ENCODE measurements around the gene CEACAM6.
"Not testable (repeated sequence)": the region's sequence is repeated elsewhere in the genome, so short reads cannot be mapped to it uniquely, and the experiment has no call there.

The CEACAM6 gene

GRCh38 chr19:41755328-41755913 lies at the start of gene CEACAM6:
Gene CEACAM6 (plus strand): TSS chr19:41755530. CDS start chr19:41755639, 109 bp downstream.
- DNase-seq: no peak

DNA sequence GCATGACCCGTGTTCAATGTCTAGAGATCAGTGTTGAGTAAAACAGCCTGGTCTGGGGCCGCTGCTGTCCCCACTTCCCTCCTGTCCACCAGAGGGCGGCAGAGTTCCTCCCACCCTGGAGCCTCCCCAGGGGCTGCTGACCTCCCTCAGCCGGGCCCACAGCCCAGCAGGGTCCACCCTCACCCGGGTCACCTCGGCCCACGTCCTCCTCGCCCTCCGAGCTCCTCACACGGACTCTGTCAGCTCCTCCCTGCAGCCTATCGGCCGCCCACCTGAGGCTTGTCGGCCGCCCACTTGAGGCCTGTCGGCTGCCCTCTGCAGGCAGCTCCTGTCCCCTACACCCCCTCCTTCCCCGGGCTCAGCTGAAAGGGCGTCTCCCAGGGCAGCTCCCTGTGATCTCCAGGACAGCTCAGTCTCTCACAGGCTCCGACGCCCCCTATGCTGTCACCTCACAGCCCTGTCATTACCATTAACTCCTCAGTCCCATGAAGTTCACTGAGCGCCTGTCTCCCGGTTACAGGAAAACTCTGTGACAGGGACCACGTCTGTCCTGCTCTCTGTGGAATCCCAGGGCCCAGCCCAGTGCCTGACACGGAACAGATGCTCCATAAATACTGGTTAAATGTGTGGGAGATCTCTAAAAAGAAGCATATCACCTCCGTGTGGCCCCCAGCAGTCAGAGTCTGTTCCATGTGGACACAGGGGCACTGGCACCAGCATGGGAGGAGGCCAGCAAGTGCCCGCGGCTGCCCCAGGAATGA lies 48.4 kb upstream of the CEACAM6 start:
- peak; percentile 90 for DNase-seq

- peak; percentile 17 for DNase-seq
Observed at GRCh38 chr19:41707502-41707812, 47.9 kb upstream of the CEACAM6 start.

DNA sequence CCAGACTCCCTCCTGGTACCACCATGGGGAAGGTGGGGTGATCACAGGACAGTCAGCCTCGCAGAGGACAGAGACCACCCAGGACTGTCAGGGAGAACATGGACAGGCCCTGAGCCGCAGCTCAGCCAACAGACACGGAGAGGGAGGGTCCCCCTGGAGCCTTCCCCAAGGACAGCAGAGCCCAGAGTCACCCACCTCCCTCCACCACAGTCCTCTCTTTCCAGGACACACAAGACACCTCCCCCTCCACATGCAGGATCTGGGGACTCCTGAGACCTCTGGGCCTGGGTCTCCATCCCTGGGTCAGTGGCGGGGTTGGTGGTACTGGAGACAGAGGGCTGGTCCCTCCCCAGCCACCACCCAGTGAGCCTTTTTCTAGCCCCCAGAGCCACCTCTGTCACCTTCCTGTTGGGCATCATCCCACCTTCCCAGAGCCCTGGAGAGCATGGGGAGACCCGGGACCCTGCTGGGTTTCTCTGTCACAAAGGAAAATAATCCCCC lies 47.4 kb upstream of the CEACAM6 start:
- DNase-seq: no peak

DNA sequence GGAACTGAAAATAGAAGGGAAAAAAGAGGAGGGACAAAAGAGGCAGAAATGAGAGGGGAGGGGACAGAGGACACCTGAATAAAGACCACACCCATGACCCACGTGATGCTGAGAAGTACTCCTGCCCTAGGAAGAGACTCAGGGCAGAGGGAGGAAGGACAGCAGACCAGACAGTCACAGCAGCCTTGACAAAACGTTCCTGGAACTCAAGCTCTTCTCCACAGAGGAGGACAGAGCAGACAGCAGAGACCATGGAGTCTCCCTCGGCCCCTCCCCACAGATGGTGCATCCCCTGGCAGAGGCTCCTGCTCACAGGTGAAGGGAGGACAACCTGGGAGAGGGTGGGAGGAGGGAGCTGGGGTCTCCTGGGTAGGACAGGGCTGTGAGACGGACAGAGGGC lies 46.8 kb upstream of the CEACAM6 start, which contains the start of gene CEACAM5:
TSS of gene CEACAM5 (plus strand) at position 146 of the 400 bp plus-strand sequence. CDS start at position 252, 106 bp downstream.
- DNase-seq: no peak

GRCh38 chr19:41709516-41709915 lies 45.8 kb upstream of the CEACAM6 start:
- not testable (repeated sequence) for DNase-seq

GRCh38 chr19:41709951-41710645 lies 45.2 kb upstream of the CEACAM6 start:
- DNase-seq: no peak

GRCh38 chr19:41711376-41712261 lies 43.7 kb upstream of the CEACAM6 start:
- DNase-seq: no peak

DNA sequence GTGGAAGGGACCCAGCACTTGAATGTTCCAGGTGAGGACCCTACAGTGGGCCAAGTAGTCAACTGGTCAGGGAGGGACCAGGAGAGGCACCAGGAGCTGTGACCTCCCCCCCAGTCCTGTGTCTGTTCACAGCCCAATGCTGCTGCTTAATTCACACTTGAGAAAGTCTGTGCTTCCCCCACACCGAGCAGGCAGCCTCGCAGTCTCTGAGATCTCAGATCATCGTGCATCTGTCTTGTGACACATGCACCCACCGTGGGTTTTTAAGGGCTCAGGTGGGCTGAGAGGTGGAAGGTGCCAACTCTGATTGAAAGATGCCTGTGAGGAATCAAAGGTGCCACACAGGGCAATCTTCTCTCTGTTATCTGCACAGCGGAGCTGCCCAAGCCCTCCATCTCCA lies 40.7 kb upstream of the CEACAM6 start:
- no peak for DNase-seq

DNA sequence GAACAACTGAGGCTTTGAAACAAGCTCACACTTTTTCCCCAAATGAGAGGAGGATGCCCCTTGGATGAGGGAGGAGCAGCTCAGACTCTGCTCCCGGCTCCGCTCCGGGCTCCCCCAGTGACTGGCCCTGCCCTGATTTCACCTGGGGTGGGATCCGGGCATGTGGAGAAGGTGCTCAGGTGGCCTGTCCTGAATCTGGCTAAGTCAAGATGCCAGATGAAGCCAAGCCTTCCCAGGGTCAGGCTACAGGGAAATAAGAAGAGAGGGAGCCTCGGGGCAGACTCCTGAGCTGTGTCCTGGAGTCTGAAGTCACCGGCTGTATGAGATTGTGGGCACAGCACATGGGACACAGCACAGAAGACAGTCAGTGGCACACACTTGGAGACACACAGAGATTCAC lies 36.6 kb upstream of the CEACAM6 start:
- DNase-seq: no peak

- no peak for DNase-seq
Observed at GRCh38 chr19:41720103-41720502, 35.2 kb upstream of the CEACAM6 start.

DNA sequence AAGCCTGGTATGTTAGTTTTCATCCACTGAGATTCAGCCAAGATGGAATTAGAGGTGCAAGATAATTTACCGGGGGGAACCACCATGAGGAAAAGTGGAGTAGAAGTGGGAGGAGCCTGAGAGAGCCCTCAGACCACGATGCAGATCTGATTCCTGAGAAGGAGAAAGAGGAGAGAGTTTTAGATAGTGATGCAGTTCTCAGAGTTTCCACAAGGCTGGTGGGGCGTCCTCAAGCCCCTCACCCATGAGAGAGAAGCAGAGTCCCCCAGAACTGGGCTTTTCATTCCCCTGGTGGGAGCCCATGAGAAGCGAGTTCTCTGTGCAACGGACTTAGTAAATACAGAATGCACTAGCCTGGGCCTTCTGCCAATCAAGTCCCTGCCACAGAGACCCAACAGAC lies 28.8 kb upstream of the CEACAM6 start:
- no peak for DNase-seq

DNA sequence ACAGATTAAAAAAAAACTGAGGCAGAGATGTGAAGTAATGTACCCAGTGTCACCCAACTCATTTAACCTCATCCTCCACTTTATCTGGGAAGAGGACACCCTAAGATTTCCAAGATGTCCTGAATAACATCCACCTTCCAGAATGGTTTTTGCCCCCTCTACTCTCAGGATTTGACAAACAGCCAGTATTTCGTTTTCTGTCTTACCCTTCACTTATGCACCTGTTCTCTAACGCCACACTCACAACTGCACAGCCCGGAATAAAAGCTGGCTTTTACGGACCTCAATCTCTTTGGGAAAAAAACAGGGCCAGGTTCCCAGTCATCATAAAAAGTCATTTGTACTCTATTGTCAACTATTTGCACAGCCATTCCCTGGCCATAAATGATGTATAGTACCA lies 21.2 kb upstream of the CEACAM6 start:
- DNase-seq: no peak

DNA sequence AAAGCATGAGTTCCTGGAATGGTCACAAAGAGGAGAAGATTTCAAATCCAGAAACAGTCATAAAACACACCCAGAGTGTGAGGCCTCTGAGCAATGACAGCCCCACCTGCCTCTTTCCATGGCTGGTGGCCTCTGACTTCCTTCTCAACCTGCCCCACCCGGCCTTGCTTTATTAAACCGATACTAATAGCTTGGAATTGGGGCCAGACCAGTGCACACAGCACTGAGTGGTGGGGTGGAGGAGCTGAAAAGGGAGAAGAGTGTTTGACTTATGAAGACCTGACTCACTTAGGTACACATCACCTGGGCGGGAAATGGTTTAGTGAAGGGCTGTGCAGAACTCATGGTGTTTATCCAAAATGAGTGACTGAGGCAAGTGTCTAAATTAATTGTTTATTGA lies 20.7 kb upstream of the CEACAM6 start:
- DNase-seq: no peak

GRCh38 chr19:41735071-41735600 lies 20.2 kb upstream of the CEACAM6 start:
- no peak for DNase-seq

- no peak for DNase-seq
Observed at GRCh38 chr19:41739361-41739760, 16.0 kb upstream of the CEACAM6 start.

GRCh38 chr19:41740415-41741243 lies 14.7 kb upstream of the CEACAM6 start:
- DNase-seq: no peak

- DNase-seq: no peak
Observed at GRCh38 chr19:41741244-41741554, 14.1 kb upstream of the CEACAM6 start.

- peak; percentile 73 for DNase-seq
Observed at GRCh38 chr19:41744850-41745249, 10.5 kb upstream of the CEACAM6 start.

DNA sequence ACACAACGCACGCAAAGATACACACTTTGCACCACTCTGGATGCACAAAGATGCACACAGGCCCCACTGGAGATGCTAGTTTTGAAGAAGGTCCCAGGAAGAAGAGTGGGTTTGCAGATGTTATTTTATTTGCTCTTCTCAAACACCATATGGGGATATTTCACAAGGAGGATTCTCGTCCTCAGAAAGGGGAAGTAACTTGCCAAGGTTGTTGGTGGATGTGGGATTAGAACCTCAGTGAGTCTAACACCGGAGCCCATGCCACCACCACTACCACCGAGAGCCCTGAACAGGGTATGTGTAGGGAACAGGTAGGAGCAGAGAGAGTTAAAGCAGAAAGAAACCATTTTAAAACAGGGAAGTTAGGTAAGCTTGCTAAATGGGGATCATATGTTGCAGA lies 9.6 kb upstream of the CEACAM6 start:
- DNase-seq: peak; percentile 69

- DNase-seq: peak; percentile 87
Observed at GRCh38 chr19:41746593-41747227, 8.6 kb upstream of the CEACAM6 start.

Measured in hematopoietic multipotent progenitor cell treated with erythropoietin and hydrocortisone succinate and interleukin-3 and kit ligand, for 4 days (in vitro differentiated cells).